Ectodermal cell (in vitro differentiated cells): ENCODE data around the gene CD300H.

Source experiments
- H3K27ac ChIP-seq: 2 replicates; pipeline ENCODE4 v1.7.0; 2013; ENCODE audit warnings: mild to moderate bottlenecking, low read depth, low read length; ENCODE audit not compliant: insufficient read depth, poor library complexity, severe bottlenecking
- H3K27me3 ChIP-seq: 2 replicates; pipeline ENCODE4 v1.7.0; 2013; ENCODE audit warnings: mild to moderate bottlenecking, low read length; ENCODE audit not compliant: insufficient read depth, control insufficient read depth, poor library complexity, severe bottlenecking
- H3K36me3 ChIP-seq: one replicate; pipeline ENCODE4 v1.7.0; 2013; ENCODE audit warnings: low read length; ENCODE audit not compliant: control insufficient read depth, insufficient read depth
- H3K4me1 ChIP-seq: one replicate; pipeline ENCODE4 v1.7.0; 2013; ENCODE audit warnings: low read length; ENCODE audit not compliant: control insufficient read depth, insufficient read depth
- H3K4me3 ChIP-seq: 2 replicates; pipeline ENCODE4 v1.7.0; 2013; ENCODE audit warnings: low read depth, low read length, control low read depth; ENCODE audit not compliant: insufficient read depth
- H3K9me3 ChIP-seq: 2 replicates; pipeline ENCODE4 v1.7.0; 2013; ENCODE audit warnings: mild to moderate bottlenecking, low read length, moderate library complexity; ENCODE audit not compliant: control insufficient read depth
- WGBS, 2 experiments: methylation state at CpG; one replicate each; pipeline ENCODE4 v1.1.7; 2013; ENCODE audit warnings: missing lambda C conversion rate in 2 of 2; 5-methylcytosine and 5-hydroxymethylcytosine counted together

Gene CD300H

DNA sequence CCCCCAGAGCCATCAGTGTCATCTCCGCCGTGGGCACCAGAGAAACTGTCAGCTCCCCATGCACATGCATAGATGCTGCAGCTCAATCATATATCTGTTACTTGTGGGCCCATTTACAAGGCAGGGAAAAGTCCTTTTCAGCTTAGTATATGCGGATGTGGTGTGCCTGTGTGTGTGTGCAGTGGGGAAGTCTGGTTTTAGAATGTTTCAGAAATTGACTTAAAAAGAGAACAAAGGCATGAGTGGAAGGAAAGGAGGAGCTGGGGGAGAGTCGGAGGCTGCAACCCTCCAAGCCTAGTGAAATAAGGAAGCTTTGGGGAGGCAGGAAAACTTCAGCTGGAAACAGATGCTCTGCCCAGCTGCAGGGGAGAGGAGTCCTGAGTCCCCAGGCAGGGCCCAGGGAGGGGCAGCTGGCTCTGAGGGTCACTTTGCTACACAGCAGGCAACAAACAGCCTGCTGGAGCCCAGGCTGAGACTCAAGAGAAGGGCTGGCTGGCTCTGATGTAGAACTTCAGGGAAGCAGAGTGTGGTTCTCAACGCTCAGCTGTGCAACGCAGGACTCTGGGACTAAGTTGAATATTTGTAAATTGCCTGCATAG, 35.8 kb upstream of the CD300H start:
- no peaks in the 10 kb centered on the region for H3K9me3 ChIP-seq
- peaks cover 16% of the 10 kb centered on the region for H3K4me1 ChIP-seq
- H3K27me3 ChIP-seq: no peaks in the 10 kb centered on the region
- no peaks in the 10 kb centered on the region for H3K36me3 ChIP-seq
- 75 to 79% methylated on average over 6 of the region's 6 CpGs for WGBS, 2 experiments
- H3K27ac ChIP-seq: no peak overlapping the region
- no peak overlapping the region for H3K4me3 ChIP-seq

DNA sequence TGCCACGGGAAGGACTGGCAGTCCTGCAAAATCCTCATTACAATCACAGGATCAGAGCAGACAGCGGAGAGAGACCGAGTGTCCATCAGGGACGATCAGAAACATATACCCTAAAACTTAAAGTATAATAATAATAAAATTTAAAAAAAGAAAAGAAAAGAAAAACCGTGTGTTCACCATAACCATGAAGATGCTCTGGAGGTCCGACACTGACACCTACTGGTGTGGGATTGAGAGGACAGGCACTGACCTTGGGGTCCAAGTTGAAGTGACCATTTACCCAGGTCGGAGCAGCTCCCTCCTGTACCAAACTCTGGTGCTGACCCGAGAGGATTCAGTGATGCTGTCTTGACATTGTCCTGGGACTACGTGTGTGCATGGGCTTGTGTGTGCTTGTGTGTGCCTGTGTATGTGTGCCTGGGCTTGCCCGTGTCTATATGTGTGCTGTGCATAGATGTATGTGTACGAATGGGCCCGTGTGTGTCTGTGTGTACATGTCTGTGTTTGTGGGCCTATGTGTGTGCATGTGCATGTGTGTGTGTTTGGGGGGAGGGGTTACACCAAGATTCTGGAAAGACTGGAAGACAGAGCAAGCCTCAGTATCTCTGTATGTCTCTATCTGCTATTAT, 34.7 kb upstream of the CD300H start:
- Histone ChIP-seq H3K36me3 (no peaks in the 10 kb centered on the region), H3K9me3 (no peaks in the 10 kb centered on the region), H3K4me1 (peaks cover 16% of the 10 kb centered on the region), H3K27me3 (no peaks in the 10 kb centered on the region), H3K4me3 (no peak overlapping the region), H3K27ac (no peak overlapping the region)
- WGBS, 2 experiments: 56 to 59% methylated on average over 9 to 12 of the region's 12 CpGs

GRCh38 chr17:74599448-74599939, 32.2 kb upstream of the CD300H start:
- H3K4me3 ChIP-seq: no peak overlapping the region
- H3K27me3 ChIP-seq: no peaks in the 10 kb centered on the region
- H3K36me3 ChIP-seq: no peaks in the 10 kb centered on the region
- 84 to 87% methylated on average over 10 of the region's 10 CpGs for WGBS, 2 experiments
- no peaks in the 10 kb centered on the region for H3K9me3 ChIP-seq
- peaks cover 16% of the 10 kb centered on the region for H3K4me1 ChIP-seq
- H3K27ac ChIP-seq: no peak overlapping the region

- Histone ChIP-seq H3K27ac (no peak overlapping the region), H3K27me3 (no peaks in the 10 kb centered on the region), H3K9me3 (no peaks in the 10 kb centered on the region), H3K36me3 (no peaks in the 10 kb centered on the region), H3K4me1 (peaks cover 11% of the 10 kb centered on the region), H3K4me3 (no peak overlapping the region)
- 56 to 60% methylated on average over 3 of the region's 3 CpGs for WGBS, 2 experiments
These were observed 31.7 kb upstream of the CD300H start for GRCh38 chr17:74599023-74599399.

DNA sequence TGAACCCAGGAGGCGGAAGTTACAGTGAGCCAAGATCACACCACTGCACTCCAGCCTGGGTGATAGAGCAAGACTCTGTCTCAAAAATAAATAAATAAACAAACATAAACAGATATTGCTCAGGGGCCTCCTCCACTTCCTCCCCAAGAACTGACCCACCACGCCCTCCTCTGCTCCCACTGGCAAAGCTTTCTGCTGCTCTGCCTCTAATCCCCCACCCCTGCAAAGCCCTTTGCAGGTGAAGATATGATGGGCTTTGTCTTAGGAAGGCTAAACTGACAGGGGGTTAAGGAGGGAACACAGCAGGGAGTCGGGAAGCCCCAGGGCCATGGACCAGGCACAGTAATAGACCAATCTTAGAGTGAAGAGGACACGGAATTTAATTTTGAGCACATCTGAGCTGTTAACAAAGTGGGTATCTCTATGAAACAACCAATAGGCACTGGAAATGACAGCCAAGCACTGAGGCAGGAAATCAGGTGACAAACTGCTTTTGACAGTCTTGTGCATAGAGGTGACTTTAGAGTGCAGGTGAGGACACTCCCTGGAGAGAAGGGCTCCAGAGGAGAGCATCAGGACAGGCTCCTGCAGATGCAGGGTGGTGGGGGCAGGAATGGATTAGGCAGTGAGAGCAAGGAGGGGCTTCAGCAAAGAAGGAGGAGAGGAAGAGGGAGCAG, 31.2 kb upstream of the CD300H start:
- WGBS, 2 experiments: 75 to 79% methylated on average over 4 of the region's 4 CpGs
- H3K36me3 ChIP-seq: no peaks in the 10 kb centered on the region
- no peaks in the 10 kb centered on the region for H3K27me3 ChIP-seq
- no peaks in the 10 kb centered on the region for H3K9me3 ChIP-seq
- no peak overlapping the region for H3K4me3 ChIP-seq
- H3K4me1 ChIP-seq: peaks cover 11% of the 10 kb centered on the region
- H3K27ac ChIP-seq: no peak overlapping the region

GRCh38 chr17:74597069-74597790, 29.9 kb upstream of the CD300H start:
- Histone ChIP-seq H3K4me1 (peaks cover 2% of the 10 kb centered on the region), H3K9me3 (no peaks in the 10 kb centered on the region), H3K27me3 (no peaks in the 10 kb centered on the region), H3K36me3 (no peaks in the 10 kb centered on the region), H3K4me3 (no peak overlapping the region), H3K27ac (no peak overlapping the region)
- WGBS, 2 experiments: 85 to 88% methylated on average over 8 of the region's 8 CpGs

GRCh38 chr17:74595037-74595750, 27.9 kb upstream of the CD300H start:
- WGBS, 2 experiments: 79 to 85% methylated on average over 6 of the region's 6 CpGs
- no peaks in the 10 kb centered on the region for H3K4me1 ChIP-seq
- no peaks in the 10 kb centered on the region for H3K36me3 ChIP-seq
- no peaks in the 10 kb centered on the region for H3K9me3 ChIP-seq
- H3K4me3 ChIP-seq: no peak overlapping the region
- H3K27me3 ChIP-seq: no peaks in the 10 kb centered on the region
- no peak overlapping the region for H3K27ac ChIP-seq

GRCh38 chr17:74592087-74592990, 25.0 kb upstream of the CD300H start, which contains the start of gene CD300LD:
CD300LD (minus strand) TSS chr17:74592283; CDS start chr17:74592202, 81 bp downstream.
- 89 to 90% methylated on average over 14 of the region's 14 CpGs for WGBS, 2 experiments
- no peaks in the 10 kb centered on the region for H3K9me3 ChIP-seq
- no peak within 1 kb of the TSS for H3K4me3 ChIP-seq
- H3K36me3 ChIP-seq: no peaks in the 10 kb centered on the region
- H3K27me3 ChIP-seq: no peaks in the 10 kb centered on the region
- no peaks in the 10 kb centered on the region for H3K4me1 ChIP-seq
- no peak within 1 kb of the TSS for H3K27ac ChIP-seq

GRCh38 chr17:74591503-74591902, 24.2 kb upstream of the CD300H start:
- Histone ChIP-seq H3K4me1 (no peaks in the 10 kb centered on the region), H3K27ac (no peak overlapping the region), H3K27me3 (no peaks in the 10 kb centered on the region), H3K36me3 (no peaks in the 10 kb centered on the region), H3K9me3 (no peaks in the 10 kb centered on the region), H3K4me3 (no peak overlapping the region)
- 86 to 100% methylated on average over 1 of the region's 1 CpG for WGBS, 2 experiments
